Activated T-helper 1 cell treated with anti-CD3 and anti-CD28 coated beads, Interleukin-12 subunit alpha, Interleukin-12 subunit beta, Interleukin-2, Interleukin-4 antibody, amounts not matched to agents 30 ng/mL and 10 ng/mL and 1 ng/mL, durations not matched to agents 14 hours and 24 hours and 36 hours (primary cell): ENCODE data around the gene MIA2. TPM values are rescaled to one million over a fixed set of nuclear protein-coding genes. Genes with fewer than 3 reads are reported as not detected.

ENCODE experiments used
- DNase-seq: peaks from one replicate; pipeline ENCODE4 v3.0.0; 2021; ENCODE audit warnings: low spot score
- H3K27ac Mint-ChIP-seq: one replicate; pipeline ENCODE4 v1.8.0; 2021; ENCODE audit warnings: mild to moderate bottlenecking, mixed read lengths
- H3K27me3 Mint-ChIP-seq: one replicate; pipeline ENCODE4 v1.8.0; 2022; ENCODE audit warnings: mild to moderate bottlenecking, moderate library complexity, mixed read lengths; ENCODE audit not compliant: insufficient read depth
- H3K36me3 Mint-ChIP-seq: one replicate; pipeline ENCODE4 v1.8.0; 2021; ENCODE audit warnings: low read depth, mixed read lengths
- H3K4me1 Mint-ChIP-seq: one replicate; pipeline ENCODE4 v1.8.0; 2021; ENCODE audit warnings: low read depth, mixed read lengths
- H3K4me3 Mint-ChIP-seq: one replicate; pipeline ENCODE4 v1.8.0; 2021; ENCODE audit warnings: mild to moderate bottlenecking, moderate library complexity, mixed read lengths
- H3K9me3 Mint-ChIP-seq: one replicate; pipeline ENCODE4 v1.8.0; 2021; ENCODE audit warnings: mixed read lengths
- intact Hi-C: fragments of 100-400 bp; cut with micrococcal nuclease; formaldehyde crosslinking; loops from one replicate; pipeline ENCODE4 v1.15.1; 2024
- total RNA-seq: library from RNA; stranded (reverse); gene quantifications from 2 replicates; pipeline ENCODE4 v1.2.3, GENCODE V29; 2022

Gene MIA2
- total RNA-seq, 1 donor from 2014 or later: 22.6 TPM

GRCh38 chr14:39398382-39398781, 164.7 kb downstream of the MIA2 start:
- H3K27me3 Mint-ChIP-seq: no peaks in the 10 kb centered on the region
- intact Hi-C loops: no loop called here
- peaks cover 19% of the 10 kb centered on the region for H3K36me3 Mint-ChIP-seq
- no peak overlapping the region for H3K4me3 Mint-ChIP-seq
- no peaks in the 10 kb centered on the region for H3K9me3 Mint-ChIP-seq
- no peak overlapping the region for H3K27ac Mint-ChIP-seq
- DNase-seq: no peak
- no peaks in the 10 kb centered on the region for H3K4me1 Mint-ChIP-seq

GRCh38 chr14:39406560-39406959, 172.8 kb downstream of the MIA2 start:
- Mint-ChIP-seq H3K27ac (no peak overlapping the region), H3K9me3 (peaks cover 19% of the 10 kb centered on the region), H3K4me1 (no peaks in the 10 kb centered on the region), H3K4me3 (no peak overlapping the region), H3K36me3 (peaks cover 12% of the 10 kb centered on the region), H3K27me3 (no peaks in the 10 kb centered on the region)
- DNase-seq: no peak
- intact Hi-C loops: no loop called here

- peaks cover 38% of the 10 kb centered on the region for H3K36me3 Mint-ChIP-seq
- intact Hi-C loops: no loop called here
Measured at GRCh38 chr14:39416072-39416471, 182.4 kb downstream of the MIA2 start.

GRCh38 chr14:39417014-39417413, 183.3 kb downstream of the MIA2 start:
- Mint-ChIP-seq H3K27ac (no peak overlapping the region), H3K9me3 (peaks cover 35% of the 10 kb centered on the region), H3K4me1 (peaks cover under 1% of the 10 kb centered on the region), H3K36me3 (peaks cover 35% of the 10 kb centered on the region), H3K27me3 (no peaks in the 10 kb centered on the region), H3K4me3 (no peak overlapping the region)
- intact Hi-C loops: no loop called here
- DNase-seq: no peak

More at GRCh38 chr14:39416072-39416471, 182.4 kb downstream of the MIA2 start:
- Mint-ChIP-seq H3K27ac (no peak overlapping the region), H3K4me3 (no peak overlapping the region), H3K4me1 (no peaks in the 10 kb centered on the region), H3K27me3 (no peaks in the 10 kb centered on the region), H3K9me3 (peaks cover 41% of the 10 kb centered on the region)
- no peak for DNase-seq

GRCh38 chr14:39419272-39419671, 185.6 kb downstream of the MIA2 start:
- Mint-ChIP-seq H3K4me1 (peaks cover 13% of the 10 kb centered on the region), H3K4me3 (no peak overlapping the region), H3K27me3 (no peaks in the 10 kb centered on the region), H3K9me3 (peaks cover 23% of the 10 kb centered on the region), H3K27ac (no peak overlapping the region), H3K36me3 (peaks cover 20% of the 10 kb centered on the region)
- DNase-seq: no peak
- intact Hi-C loops: no loop called here

GRCh38 chr14:39422243-39422642, 188.5 kb downstream of the MIA2 start:
- intact Hi-C loops: no loop called here
- Mint-ChIP-seq H3K27me3 (no peaks in the 10 kb centered on the region), H3K9me3 (peaks cover 1% of the 10 kb centered on the region), H3K4me1 (peaks cover 24% of the 10 kb centered on the region), H3K36me3 (peaks cover 11% of the 10 kb centered on the region), H3K4me3 (no peak overlapping the region), H3K27ac (no peak overlapping the region)
- no peak for DNase-seq

GRCh38 chr14:39423793-39424192, 190.1 kb downstream of the MIA2 start:
- Mint-ChIP-seq H3K27me3 (no peaks in the 10 kb centered on the region), H3K4me3 (no peak overlapping the region), H3K4me1 (peaks cover 32% of the 10 kb centered on the region), H3K27ac (no peak overlapping the region), H3K36me3 (peaks cover 10% of the 10 kb centered on the region), H3K9me3 (no peaks in the 10 kb centered on the region)
- no peak for DNase-seq
- intact Hi-C loops: no loop called here

GRCh38 chr14:39425947-39426346, 192.2 kb downstream of the MIA2 start:
- Mint-ChIP-seq H3K4me3 (no peak overlapping the region), H3K36me3 (peaks cover 5% of the 10 kb centered on the region), H3K27me3 (no peaks in the 10 kb centered on the region), H3K4me1 (peaks cover 54% of the 10 kb centered on the region), H3K9me3 (no peaks in the 10 kb centered on the region), H3K27ac (no peak overlapping the region)
- intact Hi-C loops: loop anchor here (1.0 to 5.0 kb wide), 2 partner anchors 59 to 319 kb away; no protein-coding TSS in a partner anchor
- DNase-seq: no peak

GRCh38 chr14:39426605-39427004, 192.9 kb downstream of the MIA2 start:
- no peak for DNase-seq
- peaks cover 58% of the 10 kb centered on the region for H3K4me1 Mint-ChIP-seq
- no peak overlapping the region for H3K27ac Mint-ChIP-seq
- no peak overlapping the region for H3K4me3 Mint-ChIP-seq
- no peaks in the 10 kb centered on the region for H3K27me3 Mint-ChIP-seq
- H3K36me3 Mint-ChIP-seq: peaks cover 5% of the 10 kb centered on the region
- no peaks in the 10 kb centered on the region for H3K9me3 Mint-ChIP-seq
- intact Hi-C loops: loop anchor here (1.0 to 5.0 kb wide), 2 partner anchors 59 to 319 kb away; no protein-coding TSS in a partner anchor

GRCh38 chr14:39428118-39428517, 194.4 kb downstream of the MIA2 start:
- Mint-ChIP-seq H3K4me1 (peaks cover 53% of the 10 kb centered on the region), H3K9me3 (no peaks in the 10 kb centered on the region)

GRCh38 chr14:39430762-39431415, 197.2 kb downstream of the MIA2 start:
- H3K36me3 Mint-ChIP-seq: peaks cover 4% of the 10 kb centered on the region
- H3K27ac Mint-ChIP-seq: peak overlapping the region; percentile 94
- peak overlapping the region; percentile 94 for H3K4me3 Mint-ChIP-seq
- no peaks in the 10 kb centered on the region for H3K9me3 Mint-ChIP-seq
- H3K4me1 Mint-ChIP-seq: peaks cover 52% of the 10 kb centered on the region
- no peaks in the 10 kb centered on the region for H3K27me3 Mint-ChIP-seq
- no peak for DNase-seq
- intact Hi-C loops: loop anchor here (10.0 kb wide), 1 partner anchor 1366 kb away; no protein-coding TSS in a partner anchor

More at GRCh38 chr14:39428118-39428517, 194.4 kb downstream of the MIA2 start:
- Mint-ChIP-seq H3K36me3 (peaks cover 4% of the 10 kb centered on the region), H3K27ac (no peak overlapping the region), H3K4me3 (no peak overlapping the region), H3K27me3 (no peaks in the 10 kb centered on the region)
- DNase-seq: no peak
- intact Hi-C loops: loop anchor here (5.0 kb wide), 1 partner anchor 61 kb away; no protein-coding TSS in a partner anchor

- no peaks in the 10 kb centered on the region for H3K27me3 Mint-ChIP-seq
- H3K9me3 Mint-ChIP-seq: no peaks in the 10 kb centered on the region
- DNase-seq: peak; percentile 48
- peaks cover 2% of the 10 kb centered on the region for H3K36me3 Mint-ChIP-seq
- peaks cover 47% of the 10 kb centered on the region for H3K4me1 Mint-ChIP-seq
- intact Hi-C loops: loop anchor here (1.0 to 10.0 kb wide), 8 partner anchors 49 to 1367 kb away; partner anchors contain the start of genes GEMIN2, PNN, SEC23A and TRAPPC6B
- peak overlapping the region; percentile 100 for H3K27ac Mint-ChIP-seq
- H3K4me3 Mint-ChIP-seq: peak overlapping the region; percentile 99
Measured at GRCh38 chr14:39431416-39432178, 197.9 kb downstream of the MIA2 start.

GRCh38 chr14:39432179-39432618, 198.5 kb downstream of the MIA2 start, which contains the start of gene FBXO33:
Gene FBXO33 (minus strand): TSS chr14:39432433. CDS start chr14:39432162, 271 bp downstream.
- Mint-ChIP-seq H3K9me3 (no peaks in the 10 kb centered on the region), H3K4me3 (peak within 1 kb of the TSS; percentile 99), H3K36me3 (peaks cover 2% of the 10 kb centered on the region), H3K4me1 (peaks cover 41% of the 10 kb centered on the region), H3K27me3 (no peaks in the 10 kb centered on the region), H3K27ac (peak within 1 kb of the TSS; percentile 100)
- DNase-seq: peak; percentile 96
- intact Hi-C loops: loop anchor here (1.0 to 10.0 kb wide), 8 partner anchors 49 to 1367 kb away; partner anchors contain the start of genes GEMIN2, PNN, SEC23A and TRAPPC6B
